ENCODE results near the gene C17orf100. TPM values are rescaled to one million over a fixed set of nuclear protein-coding genes. Genes with fewer than 3 reads are reported as not detected.

Gene C17orf100
- 1 to 10 TPM; 2.6 to 7.8 (median 4.5) TPM for polyA plus RNA-seq
- long read RNA-seq, donor 1 = 0 reads
- long read RNA-seq, donor 2 = 0 reads
- long read RNA-seq, donor 3, transcript C17orf100-201 (1 exons, 1,756 nt) = major isoform, 9 of 9 reads
- long read RNA-seq, donor 3, partial matches to known transcripts = 0 of 9 reads
- long read RNA-seq, donor 3, other reads (novel, unspliced or antisense) = 0 of 9 reads
- long read RNA-seq, donor 4 = 0 reads
- long read RNA-seq, donor 5, partial matches to known transcripts = 0 of 4 reads
- long read RNA-seq, donor 5, other reads (novel, unspliced or antisense) = 0 of 4 reads
- long read RNA-seq, donor 6, transcript C17orf100-201 (1 exons, 1,756 nt) = major isoform, 7 of 7 reads
- long read RNA-seq, donor 6, partial matches to known transcripts = 0 of 7 reads
- long read RNA-seq, donor 6, other reads (novel, unspliced or antisense) = 0 of 7 reads
- long read RNA-seq, donor 7, transcript C17orf100-201 (1 exons, 1,756 nt) = major isoform, 7 of 7 reads
- long read RNA-seq, donor 7, partial matches to known transcripts = 0 of 7 reads
- long read RNA-seq, donor 7, other reads (novel, unspliced or antisense) = 0 of 7 reads
- long read RNA-seq, donor 8, partial matches to known transcripts = 0 of 1 reads
- long read RNA-seq, donor 8, other reads (novel, unspliced or antisense) = 0 of 1 reads
- long read RNA-seq, donor 9, partial matches to known transcripts = 0 of 1 reads
- long read RNA-seq, donor 9, other reads (novel, unspliced or antisense) = 0 of 1 reads
- long read RNA-seq, donor 10, partial matches to known transcripts = 0 of 4 reads
- long read RNA-seq, donor 10, other reads (novel, unspliced or antisense) = 0 of 4 reads

GRCh38 chr17:6651354-6651918 is at the start of gene C17orf100, which contains the start of gene MED31:
Gene C17orf100, plus strand, starts transcription at chr17:6651762. Its CDS starts 152 bp downstream, at chr17:6651914.
Gene MED31, minus strand, starts transcription at chr17:6651605. Its CDS starts 77 bp downstream, at chr17:6651528.
- Histone ChIP-seq H3K27me3 (ENCODE audit: control insufficient read depth in 3 of 3, insufficient read depth in 3 of 3, low read length in 3 of 3) (peaks cover 0 to 13% (median 0%) of the 10 kb centered on the region in 3 donors), H3K9me3 (ENCODE audit: control insufficient read depth in 2 of 2, insufficient read depth in 1 of 2, low read depth in 1 of 2, low read length in 1 of 2) (no peaks in the 10 kb centered on the region), H3K27ac (ENCODE audit: low read depth in 1 of 3, low read length in 2 of 3) (peak within 1 kb of the TSS; percentile 89 to 90 (median 89)), H3K4me3 (ENCODE audit: low read depth in 1 of 3, low read length in 3 of 3) (peak within 1 kb of the TSS; percentile 73 to 86 (median 81)), H3K36me3 (ENCODE audit: control insufficient read depth in 3 of 3, insufficient read depth in 2 of 3, low read depth in 1 of 3, low read length in 3 of 3) (peaks cover 0 to 8% (median 0%) of the 10 kb centered on the region in 3 donors), H3K4me1 (ENCODE audit: control insufficient read depth in 3 of 3, insufficient read depth in 2 of 3, low read depth in 1 of 3, low read length in 2 of 3) (peaks cover 0 to 27% (median 6%) of the 10 kb centered on the region in 3 donors)
- 0 to 1% (median 0%) methylated on average over 23 to 35 of the region's 35 CpGs for whole genome bisulfite sequencing, 3 donors
- FAIRE-seq (no peak), DNase-seq (peak; percentile 95 to 97)

GRCh38 chr17:6602141-6602540 is 49.4 kb upstream of the C17orf100 start:
- Histone ChIP-seq H3K4me1 (ENCODE audit: control insufficient read depth in 3 of 3, insufficient read depth in 2 of 3, low read depth in 1 of 3, low read length in 2 of 3) (no peaks in the 10 kb centered on the region), H3K4me3 (ENCODE audit: low read depth in 1 of 3, low read length in 3 of 3) (no peak overlapping the region), H3K27me3 (ENCODE audit: control insufficient read depth in 3 of 3, insufficient read depth in 3 of 3, low read length in 3 of 3) (no peaks in the 10 kb centered on the region), H3K36me3 (ENCODE audit: control insufficient read depth in 3 of 3, insufficient read depth in 2 of 3, low read depth in 1 of 3, low read length in 3 of 3) (peaks cover 6 to 18% (median 16%) of the 10 kb centered on the region in 3 donors), H3K27ac (ENCODE audit: low read depth in 1 of 3, low read length in 2 of 3) (no peak overlapping the region), H3K9me3 (ENCODE audit: control insufficient read depth in 2 of 2, insufficient read depth in 1 of 2, low read depth in 1 of 2, low read length in 1 of 2) (no peaks in the 10 kb centered on the region)
- FAIRE-seq = no peak
- WGBS, 3 donors = 87 to 93% (median 89%) methylated on average over 2 of the region's 2 CpGs
- no peak for DNase-seq

GRCh38 chr17:6603744-6604325 is 47.7 kb upstream of the C17orf100 start:
- WGBS, 3 donors = 67 to 87% (median 75%) methylated on average over 3 of the region's 3 CpGs
- Histone ChIP-seq H3K27me3 (ENCODE audit: control insufficient read depth in 3 of 3, insufficient read depth in 3 of 3, low read length in 3 of 3) (no peaks in the 10 kb centered on the region), H3K36me3 (ENCODE audit: control insufficient read depth in 3 of 3, insufficient read depth in 2 of 3, low read depth in 1 of 3, low read length in 3 of 3) (peaks cover 10 to 18% (median 16%) of the 10 kb centered on the region in 3 donors), H3K4me3 (ENCODE audit: low read depth in 1 of 3, low read length in 3 of 3) (no peak overlapping the region), H3K4me1 (ENCODE audit: control insufficient read depth in 3 of 3, insufficient read depth in 2 of 3, low read depth in 1 of 3, low read length in 2 of 3) (no peaks in the 10 kb centered on the region), H3K9me3 (ENCODE audit: control insufficient read depth in 2 of 2, insufficient read depth in 1 of 2, low read depth in 1 of 2, low read length in 1 of 2) (no peaks in the 10 kb centered on the region), H3K27ac (ENCODE audit: low read depth in 1 of 3, low read length in 2 of 3) (no peak overlapping the region)
- DNase-seq (no peak), FAIRE-seq (no peak)

- Histone ChIP-seq H3K27me3 (ENCODE audit: control insufficient read depth in 3 of 3, insufficient read depth in 3 of 3, low read length in 3 of 3) (no peaks in the 10 kb centered on the region), H3K9me3 (ENCODE audit: control insufficient read depth in 2 of 2, insufficient read depth in 1 of 2, low read depth in 1 of 2, low read length in 1 of 2) (no peaks in the 10 kb centered on the region), H3K4me1 (ENCODE audit: control insufficient read depth in 3 of 3, insufficient read depth in 2 of 3, low read depth in 1 of 3, low read length in 2 of 3) (no peaks in the 10 kb centered on the region), H3K27ac (ENCODE audit: low read depth in 1 of 3, low read length in 2 of 3) (no peak overlapping the region), H3K4me3 (ENCODE audit: low read depth in 1 of 3, low read length in 3 of 3) (no peak overlapping the region), H3K36me3 (ENCODE audit: control insufficient read depth in 3 of 3, insufficient read depth in 2 of 3, low read depth in 1 of 3, low read length in 3 of 3) (peaks cover 14 to 23% (median 21%) of the 10 kb centered on the region in 3 donors)
- no peak for DNase-seq
- FAIRE-seq = no peak
- WGBS, 3 donors = 91 to 97% (median 93%) methylated on average over 6 of the region's 6 CpGs
Measured at GRCh38 chr17:6605142-6605541, 46.4 kb upstream of the C17orf100 start.

GRCh38 chr17:6608321-6608720 is 43.2 kb upstream of the C17orf100 start:
- peaks cover 18 to 22% (median 20%) of the 10 kb centered on the region in 3 donors for H3K36me3 ChIP-seq (ENCODE audit: control insufficient read depth in 3 of 3, insufficient read depth in 2 of 3, low read depth in 1 of 3, low read length in 3 of 3)

GRCh38 chr17:6610011-6610410 is 41.6 kb upstream of the C17orf100 start:
- H3K4me3 ChIP-seq (ENCODE audit: low read depth in 1 of 3, low read length in 3 of 3) = no peak overlapping the region
- DNase-seq (no peak), FAIRE-seq (no peak)
- no peak overlapping the region for H3K27ac ChIP-seq (ENCODE audit: low read depth in 1 of 3, low read length in 2 of 3)
- no peaks in the 10 kb centered on the region for H3K27me3 ChIP-seq (ENCODE audit: control insufficient read depth in 3 of 3, insufficient read depth in 3 of 3, low read length in 3 of 3)
- no peaks in the 10 kb centered on the region for H3K9me3 ChIP-seq (ENCODE audit: control insufficient read depth in 2 of 2, insufficient read depth in 1 of 2, low read depth in 1 of 2, low read length in 1 of 2)
- H3K36me3 ChIP-seq (ENCODE audit: control insufficient read depth in 3 of 3, insufficient read depth in 2 of 3, low read depth in 1 of 3, low read length in 3 of 3) = peaks cover 18 to 23% (median 18%) of the 10 kb centered on the region in 3 donors
- 97 to 99% (median 97%) methylated on average over 5 of the region's 5 CpGs for WGBS, 3 donors
- no peaks in the 10 kb centered on the region for H3K4me1 ChIP-seq (ENCODE audit: control insufficient read depth in 3 of 3, insufficient read depth in 2 of 3, low read depth in 1 of 3, low read length in 2 of 3)

More at GRCh38 chr17:6608321-6608720, 43.2 kb upstream of the C17orf100 start:
- FAIRE-seq (no peak), DNase-seq (no peak)
- Histone ChIP-seq H3K27me3 (ENCODE audit: control insufficient read depth in 3 of 3, insufficient read depth in 3 of 3, low read length in 3 of 3) (no peaks in the 10 kb centered on the region), H3K4me1 (ENCODE audit: control insufficient read depth in 3 of 3, insufficient read depth in 2 of 3, low read depth in 1 of 3, low read length in 2 of 3) (no peaks in the 10 kb centered on the region), H3K27ac (ENCODE audit: low read depth in 1 of 3, low read length in 2 of 3) (no peak overlapping the region), H3K4me3 (ENCODE audit: low read depth in 1 of 3, low read length in 3 of 3) (no peak overlapping the region), H3K9me3 (ENCODE audit: control insufficient read depth in 2 of 2, insufficient read depth in 1 of 2, low read depth in 1 of 2, low read length in 1 of 2) (no peaks in the 10 kb centered on the region)
- 87 to 95% (median 94%) methylated on average over 3 of the region's 3 CpGs for WGBS, 3 donors

GRCh38 chr17:6611231-6611630 is 40.3 kb upstream of the C17orf100 start:
- 96 to 99% (median 97%) methylated on average over 4 of the region's 4 CpGs for WGBS, 3 donors
- peaks cover 13 to 16% (median 14%) of the 10 kb centered on the region in 3 donors for H3K36me3 ChIP-seq (ENCODE audit: control insufficient read depth in 3 of 3, insufficient read depth in 2 of 3, low read depth in 1 of 3, low read length in 3 of 3)
- no peak for FAIRE-seq

GRCh38 chr17:6623941-6624340 is 27.6 kb upstream of the C17orf100 start:
- Histone ChIP-seq H3K27ac (ENCODE audit: low read depth in 1 of 3, low read length in 2 of 3) (no peak overlapping the region), H3K4me3 (ENCODE audit: low read depth in 1 of 3, low read length in 3 of 3) (no peak overlapping the region), H3K4me1 (ENCODE audit: control insufficient read depth in 3 of 3, insufficient read depth in 2 of 3, low read depth in 1 of 3, low read length in 2 of 3) (no peaks in the 10 kb centered on the region), H3K36me3 (ENCODE audit: control insufficient read depth in 3 of 3, insufficient read depth in 2 of 3, low read depth in 1 of 3, low read length in 3 of 3) (peaks cover 4 to 24% (median 8%) of the 10 kb centered on the region in 3 donors), H3K9me3 (ENCODE audit: control insufficient read depth in 2 of 2, insufficient read depth in 1 of 2, low read depth in 1 of 2, low read length in 1 of 2) (no peaks in the 10 kb centered on the region), H3K27me3 (ENCODE audit: control insufficient read depth in 3 of 3, insufficient read depth in 3 of 3, low read length in 3 of 3) (no peaks in the 10 kb centered on the region)
- FAIRE-seq (no peak), DNase-seq (no peak)
- WGBS, 3 donors = 97 to 98% (median 98%) methylated on average over 3 of the region's 3 CpGs

More at GRCh38 chr17:6611231-6611630, 40.3 kb upstream of the C17orf100 start:
- no peak overlapping the region for H3K4me3 ChIP-seq (ENCODE audit: low read depth in 1 of 3, low read length in 3 of 3)
- DNase-seq = no peak
- no peak overlapping the region for H3K27ac ChIP-seq (ENCODE audit: low read depth in 1 of 3, low read length in 2 of 3)
- H3K9me3 ChIP-seq (ENCODE audit: control insufficient read depth in 2 of 2, insufficient read depth in 1 of 2, low read depth in 1 of 2, low read length in 1 of 2) = no peaks in the 10 kb centered on the region
- H3K27me3 ChIP-seq (ENCODE audit: control insufficient read depth in 3 of 3, insufficient read depth in 3 of 3, low read length in 3 of 3) = no peaks in the 10 kb centered on the region
- no peaks in the 10 kb centered on the region for H3K4me1 ChIP-seq (ENCODE audit: control insufficient read depth in 3 of 3, insufficient read depth in 2 of 3, low read depth in 1 of 3, low read length in 2 of 3)
